Common myeloid progenitor, CD34-positive (primary cell): Measurements from ENCODE around the gene GADD45G.

Source experiments
- CTCF ChIA-PET: fragments of 350-600 bp; sonication (Branson Sonifier 250); formaldehyde crosslinking; loops from one replicate; lab custom pipeline; 2021; ENCODE audit warnings: antibody characterized with exemption; lab: Charles Lee
- POLR2A ChIA-PET: fragments of 350-600 bp; sonication (Branson Sonifier 250); formaldehyde crosslinking; loops from one replicate; lab custom pipeline; 2021; ENCODE audit warnings: antibody characterized with exemption; lab: Charles Lee
- DNase-seq, 3 donors: peaks; one replicate each; pipeline versions ENCODE4 v3.0.0 to v3.0.0-alpha.2; 2013
- H3K27ac ChIP-seq, 2 experiments: 1 replicate in 1 of 2; 2 replicates in 1 of 2; pipeline ENCODE4 v1.7.0; 2013; ENCODE audit warnings: inconsistent platforms in 2 of 2, low read length in 2 of 2, mild to moderate bottlenecking in 2 of 2, low read depth in 1 of 2, moderate library complexity in 1 of 2; ENCODE audit not compliant: severe bottlenecking in 2 of 2, insufficient read depth in 1 of 2, poor library complexity in 1 of 2
- H3K27me3 ChIP-seq, 5 experiments: replicated peaks in 2 of 5; 1 replicate in 3 of 5; 2 replicates in 2 of 5; pipeline versions ENCODE4 v1.6.1 to v1.7.0; 2013; ENCODE audit warnings: low read length in 4 of 5, mild to moderate bottlenecking in 2 of 5, moderate library complexity in 2 of 5, inconsistent platforms in 1 of 5; ENCODE audit not compliant: insufficient read depth in 5 of 5, control insufficient read depth in 4 of 5
- H3K36me3 ChIP-seq, 4 experiments: 1 replicate in 2 of 4; 2 replicates in 2 of 4; pipeline versions ENCODE4 v1.6.1 to v1.7.0; 2013; ENCODE audit warnings: low read length in 3 of 4, control low read depth in 1 of 4, mild to moderate bottlenecking in 1 of 4; ENCODE audit not compliant: control insufficient read depth in 4 of 4, insufficient read depth in 4 of 4
- H3K4me1 ChIP-seq, 4 experiments: 1 replicate in 3 of 4; 2 replicates in 1 of 4; pipeline versions ENCODE4 v1.6.1 to v1.7.1; 2013; ENCODE audit warnings: low read length in 3 of 4, mild to moderate bottlenecking in 3 of 4, control low read depth in 1 of 4, inconsistent platforms in 1 of 4, moderate library complexity in 1 of 4; ENCODE audit not compliant: control insufficient read depth in 4 of 4, insufficient read depth in 4 of 4; ENCODE audit errors: control extremely low read depth in 1 of 4
- H3K4me3 ChIP-seq, 7 experiments: 1 replicate in 4 of 7; 2 replicates in 3 of 7; pipeline versions ENCODE4 v1.5.1 to v1.7.0; 2013; ENCODE audit warnings: mild to moderate bottlenecking in 7 of 7, low read length in 6 of 7, moderate library complexity in 6 of 7, inconsistent platforms in 2 of 7, low read depth in 2 of 7, control low read depth in 1 of 7; ENCODE audit not compliant: insufficient read depth in 4 of 7, control insufficient read depth in 1 of 7; ENCODE audit errors: extremely low read depth in 1 of 7
- H3K9me3 ChIP-seq, 5 experiments: 1 replicate in 4 of 5; 2 replicates in 1 of 5; pipeline versions ENCODE4 v1.6.1 to v1.7.1; 2013; ENCODE audit warnings: low read length in 4 of 5, mild to moderate bottlenecking in 2 of 5, inconsistent platforms in 1 of 5, low read depth in 1 of 5, moderate library complexity in 1 of 5; ENCODE audit not compliant: control insufficient read depth in 4 of 5, insufficient read depth in 2 of 5; ENCODE audit errors: control extremely low read depth in 1 of 5
- WGBS: methylation state at CpG from one replicate; pipeline ENCODE4 v1.1.5; 2013; ENCODE audit not compliant: insufficient coverage; 5-methylcytosine and 5-hydroxymethylcytosine counted together

Gene GADD45G

DNA sequence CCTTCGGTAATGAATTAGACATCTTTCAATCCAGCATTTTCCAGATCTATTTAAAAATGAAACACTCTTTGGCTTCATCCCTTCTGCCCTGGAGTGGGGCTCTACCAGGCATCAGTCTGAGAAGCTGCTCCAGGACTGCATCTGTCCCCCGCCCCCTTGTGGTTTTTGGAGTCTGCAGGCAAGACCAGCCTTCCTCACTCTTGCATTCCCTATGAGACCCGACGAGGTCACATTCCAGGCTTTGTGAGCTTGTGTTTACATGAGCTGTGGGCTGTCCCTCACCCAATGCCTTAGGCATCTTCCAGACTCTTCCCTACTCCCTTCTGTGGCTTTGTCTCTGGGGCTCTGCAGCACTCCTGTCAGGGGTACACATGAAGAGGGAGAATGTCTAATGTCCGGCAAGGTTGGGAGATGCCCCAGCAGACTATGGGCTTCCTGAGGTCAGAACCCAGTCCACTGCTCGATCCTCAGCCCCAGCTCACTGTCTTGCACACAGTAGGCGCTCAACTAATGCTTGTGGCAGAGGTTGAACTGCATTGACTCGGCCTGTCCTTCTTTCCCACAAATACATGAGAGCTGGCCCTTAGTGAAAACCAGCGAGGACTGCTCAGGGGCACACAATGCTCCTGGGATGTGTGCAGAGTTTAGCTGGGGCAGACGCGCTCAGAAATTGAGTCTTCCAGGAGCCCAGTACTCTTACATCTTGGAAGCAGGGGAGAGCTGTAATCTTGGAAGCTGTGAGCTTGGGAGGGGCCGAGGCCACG is 11.7 kb upstream of the GADD45G start:
- no peaks in the 10 kb centered on the region for H3K27me3 ChIP-seq
- no peaks in the 10 kb centered on the region for H3K36me3 ChIP-seq
- 81% methylated on average over 13 of the region's 13 CpGs for WGBS
- H3K9me3 ChIP-seq, result no peaks in the 10 kb centered on the region
- no peak overlapping the region for H3K4me3 ChIP-seq
- CTCF ChIA-PET, result interaction anchor here (0.6 to 16.7 kb wide), 27 partner anchors 9 to 516 kb away, joined by 3 to 323 read pairs (median 4); partner anchors contain the start of gene GADD45G
- peaks cover 0 to 11% (median 4%) of the 10 kb centered on the region in 4 experiments for H3K4me1 ChIP-seq
- no peak for DNase-seq
- POLR2A ChIA-PET, result no interaction called here
- H3K27ac ChIP-seq, result no peak overlapping the region

DNA sequence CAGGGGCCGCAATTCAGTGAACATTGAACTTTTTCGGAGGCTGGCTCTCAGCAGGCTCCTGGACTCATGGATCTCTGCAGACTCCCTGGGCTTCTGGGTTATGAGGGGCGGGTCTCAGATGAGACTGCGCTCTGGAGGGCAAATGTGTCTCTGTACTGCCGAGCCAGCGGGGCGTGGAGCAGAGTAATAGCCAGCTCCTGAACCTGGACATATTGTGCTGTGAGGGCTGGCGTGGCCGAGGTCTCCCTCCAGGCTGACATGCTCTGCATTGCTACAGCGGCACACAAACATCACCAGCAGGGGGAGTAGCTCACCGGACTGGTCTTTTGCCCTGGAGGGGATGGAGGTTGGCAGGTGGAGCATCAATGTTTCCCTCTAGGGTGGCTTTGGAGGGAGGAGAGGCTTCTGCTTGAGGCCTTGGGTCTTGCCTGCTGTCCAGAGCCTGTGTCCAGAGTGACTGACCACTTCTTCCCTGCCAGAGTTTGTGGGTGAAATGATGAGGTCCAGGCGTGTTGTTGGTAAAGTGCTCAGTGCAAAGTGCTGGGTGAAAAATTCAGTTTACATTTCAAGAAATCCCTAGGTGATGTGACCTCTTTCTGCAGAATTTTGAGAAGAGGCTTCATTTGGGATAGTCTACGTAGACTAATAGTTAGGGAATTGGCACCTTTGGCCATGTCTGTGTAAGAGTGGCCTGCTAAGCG is 10.9 kb upstream of the GADD45G start:
- Histone ChIP-seq H3K9me3 (no peaks in the 10 kb centered on the region), H3K27ac (no peak overlapping the region), H3K4me1 (peaks cover 0 to 11% (median 4%) of the 10 kb centered on the region in 4 experiments), H3K27me3 (no peaks in the 10 kb centered on the region), H3K36me3 (no peaks in the 10 kb centered on the region), H3K4me3 (no peak overlapping the region)
- ChIA-PET CTCF (interaction anchor here (0.8 to 16.7 kb wide), 22 partner anchors 8 to 516 kb away, joined by 3 to 323 read pairs (median 4); partner anchors contain the start of gene GADD45G), POLR2A (no interaction called here)
- WGBS, result 50% methylated on average over 12 of the region's 14 CpGs
- peak; percentile 64 to 80 (median 72) for DNase-seq

DNA sequence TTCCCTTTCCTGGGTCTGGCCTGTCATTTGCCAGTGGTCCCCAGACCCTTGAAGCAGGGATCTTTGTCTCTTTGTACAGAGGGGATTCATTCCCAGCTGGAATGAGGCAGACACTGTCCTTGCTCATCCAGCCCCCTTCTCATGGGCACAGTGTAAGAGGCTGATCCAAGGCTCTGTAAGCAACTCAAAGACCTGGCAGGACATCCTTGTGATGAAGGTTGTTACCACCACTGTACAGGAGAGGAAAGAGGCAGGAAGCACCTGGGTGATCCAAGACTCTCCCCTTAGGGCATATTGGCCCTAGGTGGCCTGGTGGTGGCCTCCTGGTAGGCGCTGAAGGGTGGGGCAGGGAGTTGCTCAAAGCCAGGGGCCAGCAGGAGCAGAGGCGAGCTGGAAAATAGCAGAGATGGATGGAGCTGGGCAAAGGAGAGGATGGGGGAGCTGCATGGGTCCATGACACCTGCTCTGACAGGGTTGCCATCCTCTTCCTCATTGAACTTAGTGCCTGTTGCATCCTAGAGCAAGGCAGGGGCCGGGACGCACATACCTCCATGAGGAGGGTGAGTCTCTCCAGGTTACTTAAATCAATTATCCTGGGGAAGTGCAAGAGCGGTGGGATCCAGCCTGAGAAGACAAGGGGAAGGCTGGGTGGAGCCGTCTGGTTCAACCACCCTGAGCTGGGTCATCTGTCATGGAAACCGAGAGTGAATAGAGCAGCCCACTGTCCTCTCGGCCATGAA is 9.8 kb upstream of the GADD45G start:
- DNase-seq, result no peak
- no peak overlapping the region for H3K4me3 ChIP-seq
- 99% methylated on average over 6 of the region's 8 CpGs for whole genome bisulfite sequencing
- POLR2A ChIA-PET, result no interaction called here
- no peaks in the 10 kb centered on the region for H3K9me3 ChIP-seq
- H3K4me1 ChIP-seq, result peaks cover 0 to 11% (median 4%) of the 10 kb centered on the region in 4 experiments
- CTCF ChIA-PET, result interaction anchor here (0.8 to 16.7 kb wide), 12 partner anchors 13 to 508 kb away, joined by 3 to 323 read pairs (median 10); no protein-coding TSS in a partner anchor
- no peak overlapping the region for H3K27ac ChIP-seq
- H3K27me3 ChIP-seq, result no peaks in the 10 kb centered on the region
- no peaks in the 10 kb centered on the region for H3K36me3 ChIP-seq

DNA sequence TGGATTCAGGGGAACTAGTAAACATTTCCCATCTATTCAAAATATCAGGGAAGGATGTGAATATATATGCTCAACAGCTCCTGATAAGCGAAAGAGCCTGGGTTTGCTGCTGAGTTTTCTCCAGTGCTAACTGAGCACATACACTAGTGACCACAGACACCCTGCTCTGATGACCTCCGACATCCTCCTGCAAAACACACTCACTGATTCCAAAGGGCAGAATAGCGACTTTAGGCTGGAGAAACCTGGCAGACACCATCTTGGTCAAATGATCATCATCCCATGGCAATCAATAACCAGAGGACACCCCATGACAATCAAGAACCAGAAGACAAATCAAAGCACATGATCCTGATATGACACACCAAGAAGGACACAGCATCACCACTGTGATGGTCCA is 9.2 kb upstream of the GADD45G start:
- H3K36me3 ChIP-seq, result no peaks in the 10 kb centered on the region
- 84% methylated on average over 2 of the region's 3 CpGs for WGBS
- ChIA-PET CTCF (interaction anchor here (0.8 to 16.7 kb wide), 9 partner anchors 14 to 524 kb away, joined by 3 to 323 read pairs (median 10); no protein-coding TSS in a partner anchor), POLR2A (no interaction called here)
- peaks cover 0 to 11% (median 4%) of the 10 kb centered on the region in 4 experiments for H3K4me1 ChIP-seq
- no peak overlapping the region for H3K4me3 ChIP-seq
- no peaks in the 10 kb centered on the region for H3K9me3 ChIP-seq
- DNase-seq, result no peak
- no peaks in the 10 kb centered on the region for H3K27me3 ChIP-seq
- no peak overlapping the region for H3K27ac ChIP-seq

DNA sequence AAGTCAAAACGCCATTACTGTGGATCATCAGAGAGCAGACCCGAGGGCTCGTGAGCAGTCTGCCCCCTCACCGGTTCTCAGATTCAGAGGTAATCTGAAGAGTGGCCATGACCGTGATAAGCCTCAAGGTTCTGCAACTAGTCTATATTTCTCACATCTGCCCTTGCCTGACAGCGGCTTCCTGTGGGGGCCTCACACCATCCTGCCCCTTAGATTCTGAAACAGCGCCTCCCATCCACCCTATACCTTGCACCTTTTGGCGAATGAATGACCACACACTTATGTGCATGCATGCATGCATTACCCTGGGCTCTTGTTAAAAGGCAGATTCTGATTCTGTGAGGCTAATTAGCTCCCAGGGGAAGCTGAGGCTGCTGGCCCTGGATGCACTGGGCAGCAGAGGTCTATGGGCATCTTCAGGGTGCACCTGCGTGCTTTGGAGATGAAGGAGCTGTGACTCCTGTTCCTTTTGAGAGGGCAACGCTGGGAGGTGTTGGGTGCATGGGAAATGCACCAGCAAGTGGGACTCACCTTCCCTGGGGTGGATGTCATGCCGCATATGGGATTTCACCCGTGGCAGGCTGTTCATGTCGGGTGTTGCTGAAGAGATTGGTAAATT is 7.8 kb upstream of the GADD45G start:
- no peak for DNase-seq
- 81% methylated on average over 11 of the region's 13 CpGs for WGBS
- H3K27me3 ChIP-seq, result peaks cover 0 to 2% (median 0%) of the 10 kb centered on the region in 5 experiments
- H3K9me3 ChIP-seq, result no peaks in the 10 kb centered on the region
- ChIA-PET CTCF (interaction anchor here (0.9 to 16.7 kb wide), 18 partner anchors 9 to 1187 kb away, joined by 3 to 323 read pairs (median 5); no protein-coding TSS in a partner anchor), POLR2A (no interaction called here)
- no peak overlapping the region for H3K27ac ChIP-seq
- H3K4me3 ChIP-seq, result no peak overlapping the region
- H3K4me1 ChIP-seq, result peaks cover 0 to 11% (median 4%) of the 10 kb centered on the region in 4 experiments
- H3K36me3 ChIP-seq, result no peaks in the 10 kb centered on the region

DNA sequence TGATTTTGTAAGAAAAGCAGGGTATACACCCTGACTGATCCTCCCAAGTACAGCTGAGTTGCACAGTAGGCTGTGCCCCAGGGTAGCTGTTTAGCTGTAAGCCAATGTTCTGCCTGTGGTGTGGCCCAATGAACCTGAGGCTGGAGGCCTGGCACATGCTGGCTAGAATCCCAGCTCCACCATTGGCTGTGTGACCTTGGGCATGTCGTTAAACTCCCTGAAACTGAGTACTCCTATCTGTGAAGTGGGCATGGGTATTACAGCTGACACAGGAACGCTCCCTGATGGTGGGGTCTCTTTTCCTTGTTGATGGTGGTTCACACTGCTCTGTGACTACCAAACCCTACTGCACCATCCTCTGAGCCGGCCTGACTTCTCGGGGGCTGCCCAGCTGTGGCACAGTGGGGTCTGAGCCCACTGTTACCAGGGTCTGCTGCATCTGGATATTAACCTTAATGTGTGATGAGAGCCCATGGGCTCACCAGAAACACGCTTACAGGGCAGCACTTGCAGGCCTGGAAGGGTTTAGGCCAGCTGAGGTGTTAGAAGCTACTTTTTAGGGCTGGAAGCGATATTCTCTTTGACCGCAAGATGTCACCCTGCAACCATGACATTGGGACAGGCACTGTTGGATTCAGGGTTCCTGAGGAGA is 7.0 kb upstream of the GADD45G start:
- Histone ChIP-seq H3K9me3 (no peaks in the 10 kb centered on the region), H3K36me3 (no peaks in the 10 kb centered on the region), H3K4me1 (peaks cover 0 to 11% (median 5%) of the 10 kb centered on the region in 4 experiments), H3K4me3 (no peak overlapping the region), H3K27me3 (peaks cover 0 to 2% (median 0%) of the 10 kb centered on the region in 5 experiments), H3K27ac (no peak overlapping the region)
- ChIA-PET CTCF (interaction anchor here (0.8 to 16.7 kb wide), 28 partner anchors 10 to 1187 kb away, joined by 3 to 323 read pairs (median 4); no protein-coding TSS in a partner anchor), POLR2A (interaction anchor here (0.7 kb wide), 1 partner anchor 222 kb away, joined by 3 read pairs; no protein-coding TSS in a partner anchor)
- DNase-seq, result peak; percentile 71 to 85 (median 76)
- 62% methylated on average over 5 of the region's 7 CpGs for WGBS
